HepG2 (cell line): ENCODE data around the gene HSP90AB1. TPM values are rescaled to one million over a fixed set of nuclear protein-coding genes. Genes with fewer than 3 reads are reported as not detected.

ENCODE experiments used
- ARID5B ChIP-seq: IDR thresholded peaks from 2 replicates; pipeline ENCODE4 v1.4.0; 2020; ENCODE audit warnings: mild to moderate bottlenecking, missing genetic modification reagents
- FUBP1 ChIP-seq: sonication (generic); formaldehyde crosslinking; IDR thresholded peaks from 2 replicates; pipeline ENCODE4 v1.5.1; 2020; ENCODE audit warnings: missing genetic modification reagents, mild to moderate bottlenecking, borderline replicate concordance
- SCMH1 ChIP-seq: sonication (generic); formaldehyde crosslinking; IDR thresholded peaks from 2 replicates; pipeline ENCODE4 v1.9.0; 2021; ENCODE audit warnings: missing genetic modification reagents, mild to moderate bottlenecking, borderline replicate concordance
- ZBTB39 ChIP-seq: sonication (generic); formaldehyde crosslinking; IDR thresholded peaks from 2 replicates; pipeline ENCODE4 v1.5.0; 2020; ENCODE audit warnings: missing genetic modification reagents
- ZNF205 ChIP-seq: IDR thresholded peaks from 2 replicates; pipeline ENCODE4 v1.6.1; 2018; ENCODE audit warnings: missing biosample characterization, missing genetic modification reagents
- ZNF766 ChIP-seq: sonication (generic); formaldehyde crosslinking; IDR thresholded peaks from 2 replicates; pipeline ENCODE4 v1.5.0; 2020; ENCODE audit warnings: missing genetic modification reagents, borderline replicate concordance
- polyA plus RNA-seq, 8 experiments: library from polyadenylated mRNA; depleted of rRNA in 3 of 8; stranded (reverse) in 7 of 8; unstranded in 1 of 8; fragments of >200 nt; fragmentation: Illumina TruSeq in 4 of 8; extraction: Trizol in 4 of 8; gene quantifications; 2 replicates each; pipeline versions ENCODE4 v1.2.1 to v1.2.3, GENCODE V29; 2011 to 2016; ENCODE audit warnings: low read depth in 4 of 8, missing spikeins in 1 of 8, mixed read lengths in 1 of 8; ENCODE audit not compliant: insufficient read depth in 1 of 8
- total RNA-seq, 5 experiments: library from RNA; depleted of rRNA; stranded (reverse); fragments of >200 nt; fragmentation: Illumina TruSeq; extraction: Trizol; gene quantifications; 2 replicates each; pipeline ENCODE4 v1.2.3, GENCODE V29; 2016; ENCODE audit warnings: low read depth in 1 of 5
- TF ChIP-seq, protein P1 (sequence below): sonication (generic); formaldehyde crosslinking; IDR thresholded peaks from 2 replicates; pipeline ENCODE4 v1.5.1; 2020; ENCODE audit warnings: mild to moderate bottlenecking, missing genetic modification reagents, borderline replicate concordance
- TF ChIP-seq, protein P2 (sequence below): sonication (generic); formaldehyde crosslinking; IDR thresholded peaks from 2 replicates; pipeline ENCODE4 v1.8.0; 2022; ENCODE audit warnings: missing genetic modification reagents, mild to moderate bottlenecking, moderate library complexity, borderline replicate concordance
- TF ChIP-seq, protein P3 (sequence below): conservative IDR thresholded peaks from 2 replicates; pipeline ENCODE4 v1.6.1; 2018; ENCODE audit warnings: missing genetic modification reagents

The HSP90AB1 gene
- total and polyA plus RNA-seq, 2 of the 13 experiments (the other 11 are each of a cell fraction or from before 2014, with no cell fraction given): 1,325 to 1,472 TPM

GRCh38 chr6:44245912-44246662, 814 bp upstream of the HSP90AB1 start (continued):
- TF ChIP-seq, protein P1, sequence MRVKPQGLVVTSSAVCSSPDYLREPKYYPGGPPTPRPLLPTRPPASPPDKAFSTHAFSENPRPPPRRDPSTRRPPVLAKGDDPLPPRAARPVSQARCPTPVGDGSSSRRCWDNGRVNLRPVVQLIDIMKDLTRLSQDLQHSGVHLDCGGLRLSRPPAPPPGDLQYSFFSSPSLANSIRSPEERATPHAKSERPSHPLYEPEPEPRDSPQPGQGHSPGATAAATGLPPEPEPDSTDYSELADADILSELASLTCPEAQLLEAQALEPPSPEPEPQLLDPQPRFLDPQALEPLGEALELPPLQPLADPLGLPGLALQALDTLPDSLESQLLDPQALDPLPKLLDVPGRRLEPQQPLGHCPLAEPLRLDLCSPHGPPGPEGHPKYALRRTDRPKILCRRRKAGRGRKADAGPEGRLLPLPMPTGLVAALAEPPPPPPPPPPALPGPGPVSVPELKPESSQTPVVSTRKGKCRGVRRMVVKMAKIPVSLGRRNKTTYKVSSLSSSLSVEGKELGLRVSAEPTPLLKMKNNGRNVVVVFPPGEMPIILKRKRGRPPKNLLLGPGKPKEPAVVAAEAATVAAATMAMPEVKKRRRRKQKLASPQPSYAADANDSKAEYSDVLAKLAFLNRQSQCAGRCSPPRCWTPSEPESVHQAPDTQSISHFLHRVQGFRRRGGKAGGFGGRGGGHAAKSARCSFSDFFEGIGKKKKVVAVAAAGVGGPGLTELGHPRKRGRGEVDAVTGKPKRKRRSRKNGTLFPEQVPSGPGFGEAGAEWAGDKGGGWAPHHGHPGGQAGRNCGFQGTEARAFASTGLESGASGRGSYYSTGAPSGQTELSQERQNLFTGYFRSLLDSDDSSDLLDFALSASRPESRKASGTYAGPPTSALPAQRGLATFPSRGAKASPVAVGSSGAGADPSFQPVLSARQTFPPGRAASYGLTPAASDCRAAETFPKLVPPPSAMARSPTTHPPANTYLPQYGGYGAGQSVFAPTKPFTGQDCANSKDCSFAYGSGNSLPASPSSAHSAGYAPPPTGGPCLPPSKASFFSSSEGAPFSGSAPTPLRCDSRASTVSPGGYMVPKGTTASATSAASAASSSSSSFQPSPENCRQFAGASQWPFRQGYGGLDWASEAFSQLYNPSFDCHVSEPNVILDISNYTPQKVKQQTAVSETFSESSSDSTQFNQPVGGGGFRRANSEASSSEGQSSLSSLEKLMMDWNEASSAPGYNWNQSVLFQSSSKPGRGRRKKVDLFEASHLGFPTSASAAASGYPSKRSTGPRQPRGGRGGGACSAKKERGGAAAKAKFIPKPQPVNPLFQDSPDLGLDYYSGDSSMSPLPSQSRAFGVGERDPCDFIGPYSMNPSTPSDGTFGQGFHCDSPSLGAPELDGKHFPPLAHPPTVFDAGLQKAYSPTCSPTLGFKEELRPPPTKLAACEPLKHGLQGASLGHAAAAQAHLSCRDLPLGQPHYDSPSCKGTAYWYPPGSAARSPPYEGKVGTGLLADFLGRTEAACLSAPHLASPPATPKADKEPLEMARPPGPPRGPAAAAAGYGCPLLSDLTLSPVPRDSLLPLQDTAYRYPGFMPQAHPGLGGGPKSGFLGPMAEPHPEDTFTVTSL: peak; percentile 69; the same call in 1 of the 2 replicates
- TF ChIP-seq FUBP1 (CRISPR knock-in tag): 0 out of 2 replicates have a peak, but pooled peaks have one; percentile 91
- no peak; the same call in 1 of the 2 replicates for TF ChIP-seq ARID5B (CRISPR knock-in tag)
- peak; percentile 38 for TF ChIP-seq ZNF766 (CRISPR knock-in tag)
- TF ChIP-seq ZNF205: peak; percentile 62; the same call in 1 of the 2 replicates
- TF ChIP-seq SCMH1: no peak
- TF ChIP-seq, protein P2, sequence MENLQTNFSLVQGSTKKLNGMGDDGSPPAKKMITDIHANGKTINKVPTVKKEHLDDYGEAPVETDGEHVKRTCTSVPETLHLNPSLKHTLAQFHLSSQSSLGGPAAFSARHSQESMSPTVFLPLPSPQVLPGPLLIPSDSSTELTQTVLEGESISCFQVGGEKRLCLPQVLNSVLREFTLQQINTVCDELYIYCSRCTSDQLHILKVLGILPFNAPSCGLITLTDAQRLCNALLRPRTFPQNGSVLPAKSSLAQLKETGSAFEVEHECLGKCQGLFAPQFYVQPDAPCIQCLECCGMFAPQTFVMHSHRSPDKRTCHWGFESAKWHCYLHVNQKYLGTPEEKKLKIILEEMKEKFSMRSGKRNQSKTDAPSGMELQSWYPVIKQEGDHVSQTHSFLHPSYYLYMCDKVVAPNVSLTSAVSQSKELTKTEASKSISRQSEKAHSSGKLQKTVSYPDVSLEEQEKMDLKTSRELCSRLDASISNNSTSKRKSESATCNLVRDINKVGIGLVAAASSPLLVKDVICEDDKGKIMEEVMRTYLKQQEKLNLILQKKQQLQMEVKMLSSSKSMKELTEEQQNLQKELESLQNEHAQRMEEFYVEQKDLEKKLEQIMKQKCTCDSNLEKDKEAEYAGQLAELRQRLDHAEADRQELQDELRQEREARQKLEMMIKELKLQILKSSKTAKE (CRISPR knock-in tag): peak; percentile 86
- TF ChIP-seq ZBTB39 (CRISPR knock-in tag): no peak
- TF ChIP-seq, protein P3, sequence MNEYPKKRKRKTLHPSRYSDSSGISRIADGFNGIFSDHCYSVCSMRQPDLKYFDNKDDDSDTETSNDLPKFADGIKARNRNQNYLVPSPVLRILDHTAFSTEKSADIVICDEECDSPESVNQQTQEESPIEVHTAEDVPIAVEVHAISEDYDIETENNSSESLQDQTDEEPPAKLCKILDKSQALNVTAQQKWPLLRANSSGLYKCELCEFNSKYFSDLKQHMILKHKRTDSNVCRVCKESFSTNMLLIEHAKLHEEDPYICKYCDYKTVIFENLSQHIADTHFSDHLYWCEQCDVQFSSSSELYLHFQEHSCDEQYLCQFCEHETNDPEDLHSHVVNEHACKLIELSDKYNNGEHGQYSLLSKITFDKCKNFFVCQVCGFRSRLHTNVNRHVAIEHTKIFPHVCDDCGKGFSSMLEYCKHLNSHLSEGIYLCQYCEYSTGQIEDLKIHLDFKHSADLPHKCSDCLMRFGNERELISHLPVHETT (CRISPR knock-in tag): no peak; the same call in 1 of the 2 replicates
